GM18858 (cell line): Measurements from ENCODE around the gene KCNQ1OT1.

Experiments used
- ATAC-seq: cut with Tn5 transposase; IDR thresholded peaks from one replicate; pipeline ENCODE4 v1.9.1; 2021; ENCODE audit not compliant: unreplicated experiment

The KCNQ1OT1 gene

DNA sequence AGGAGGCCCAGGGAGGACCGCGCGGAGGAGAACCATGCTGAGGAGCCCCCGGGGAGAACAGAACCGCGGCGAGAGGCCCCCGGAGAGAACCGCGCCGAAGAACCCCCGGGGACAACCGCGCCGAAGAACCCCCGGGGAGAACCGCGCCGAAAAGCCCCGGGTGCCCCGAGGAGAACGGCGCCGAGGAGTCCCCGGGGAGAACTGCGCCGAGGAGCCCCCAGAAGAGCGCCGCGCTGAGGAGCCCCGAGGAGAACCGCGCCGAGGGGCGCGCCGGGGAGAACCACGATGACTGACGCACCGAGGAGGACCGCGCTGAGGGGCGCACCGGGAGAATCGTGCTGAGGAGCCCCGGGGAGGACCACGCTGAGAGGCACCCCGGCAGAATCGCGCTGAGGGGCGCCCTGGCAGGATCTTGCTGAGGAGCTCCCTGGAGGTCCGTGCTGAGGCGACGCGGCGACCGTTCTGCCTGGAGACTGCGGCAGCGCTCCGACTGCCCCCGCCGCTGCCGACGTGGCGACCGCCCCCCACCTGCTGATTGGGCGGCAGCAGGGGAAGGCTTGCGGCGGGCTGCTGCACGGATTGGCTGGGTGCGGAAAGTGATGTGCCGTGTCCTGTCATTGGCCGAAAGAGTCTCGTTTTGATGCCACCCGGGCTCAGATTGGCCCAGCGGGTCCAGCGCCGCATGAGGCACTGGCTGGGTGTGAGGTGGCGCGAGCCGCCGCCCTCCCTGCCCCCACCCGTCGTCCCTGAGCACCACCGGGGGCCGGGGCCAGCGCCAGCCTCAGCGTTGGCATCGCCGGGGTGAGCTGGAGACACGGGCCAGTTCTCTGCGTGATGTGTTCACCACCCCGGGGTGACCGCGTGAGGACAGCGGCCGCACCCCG, at the start of gene KCNQ1OT1:
KCNQ1OT1 (minus strand) TSS at position 464 of the 884 bp plus-strand sequence.
- ATAC-seq = peak; percentile 68

DNA sequence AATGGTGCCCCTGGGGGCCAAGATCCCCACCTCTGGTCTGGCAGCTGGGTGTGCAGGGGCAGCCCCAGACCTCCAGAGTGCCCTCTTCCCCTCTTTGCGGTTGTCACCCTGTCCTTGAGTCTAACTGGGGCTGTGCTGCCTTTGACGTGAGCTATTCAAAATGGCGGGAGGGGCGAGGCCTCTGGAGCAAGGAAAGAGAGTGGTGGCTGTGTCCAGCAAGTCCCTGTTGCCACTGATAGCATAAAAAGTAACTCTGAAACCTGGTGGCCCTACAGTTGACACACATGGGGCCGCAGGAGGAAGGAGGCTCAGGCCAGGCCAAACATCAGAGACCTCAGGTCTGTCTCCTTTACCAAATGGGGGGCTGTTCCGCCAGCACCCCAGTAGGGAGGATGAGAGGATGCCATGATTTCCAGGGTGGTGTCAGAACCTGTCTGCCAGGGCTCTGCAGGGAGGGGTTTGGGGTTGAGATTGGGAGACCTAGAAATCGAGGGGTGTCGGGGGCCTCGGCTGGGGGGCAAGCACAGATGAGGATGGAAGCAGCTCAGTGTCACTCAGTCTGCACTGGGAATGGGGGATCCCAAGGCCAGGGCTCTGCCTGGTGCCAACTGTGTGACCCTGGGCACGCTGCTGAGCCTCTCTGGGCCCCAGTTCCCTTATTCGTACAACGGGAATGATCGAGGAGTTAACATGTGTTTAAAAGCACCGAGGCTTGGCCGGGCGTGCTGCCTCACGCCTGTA, 49.2 kb upstream of the KCNQ1OT1 start:
- no peak for ATAC-seq

GRCh38 chr11:2748061-2748813, 48.4 kb upstream of the KCNQ1OT1 start:
- no peak for ATAC-seq

DNA sequence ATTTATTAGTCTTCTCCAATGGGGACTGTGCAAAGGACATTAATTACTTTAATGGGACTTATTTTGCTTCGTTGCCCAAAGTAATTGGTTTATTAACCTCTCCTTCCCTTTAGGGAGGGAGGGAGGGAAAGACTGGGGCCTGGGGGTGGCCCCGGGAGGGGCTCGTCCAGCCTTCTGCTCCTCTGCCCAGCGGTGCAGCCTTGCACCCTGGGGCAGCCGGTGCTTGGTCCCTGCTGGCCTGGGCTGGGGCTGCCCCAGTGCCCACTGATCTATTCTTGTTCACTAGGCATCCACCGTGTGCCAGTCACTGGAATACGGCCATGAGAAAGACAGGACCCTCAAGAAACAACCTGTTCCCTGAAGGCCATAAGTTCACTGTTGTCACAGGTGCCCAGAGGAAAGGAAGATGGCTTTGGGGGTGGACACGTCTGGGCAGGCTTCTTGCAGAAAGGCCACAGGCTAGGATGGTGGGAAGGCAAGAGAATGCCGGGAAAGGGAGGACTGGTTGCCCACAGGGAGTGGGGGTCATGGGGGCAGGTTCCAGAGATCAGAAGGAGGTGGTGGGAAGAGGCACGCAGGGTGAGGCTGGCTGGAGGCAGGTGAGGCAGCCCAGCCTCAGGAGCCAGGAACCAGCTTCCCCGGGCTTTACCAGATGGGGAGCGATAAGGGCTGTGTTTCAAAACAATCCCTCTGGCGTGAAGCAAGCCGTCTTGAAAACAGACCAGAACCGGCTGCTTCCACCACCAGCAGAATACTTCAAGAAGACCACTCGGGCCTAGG, 47.6 kb upstream of the KCNQ1OT1 start:
- ATAC-seq = no peak

DNA sequence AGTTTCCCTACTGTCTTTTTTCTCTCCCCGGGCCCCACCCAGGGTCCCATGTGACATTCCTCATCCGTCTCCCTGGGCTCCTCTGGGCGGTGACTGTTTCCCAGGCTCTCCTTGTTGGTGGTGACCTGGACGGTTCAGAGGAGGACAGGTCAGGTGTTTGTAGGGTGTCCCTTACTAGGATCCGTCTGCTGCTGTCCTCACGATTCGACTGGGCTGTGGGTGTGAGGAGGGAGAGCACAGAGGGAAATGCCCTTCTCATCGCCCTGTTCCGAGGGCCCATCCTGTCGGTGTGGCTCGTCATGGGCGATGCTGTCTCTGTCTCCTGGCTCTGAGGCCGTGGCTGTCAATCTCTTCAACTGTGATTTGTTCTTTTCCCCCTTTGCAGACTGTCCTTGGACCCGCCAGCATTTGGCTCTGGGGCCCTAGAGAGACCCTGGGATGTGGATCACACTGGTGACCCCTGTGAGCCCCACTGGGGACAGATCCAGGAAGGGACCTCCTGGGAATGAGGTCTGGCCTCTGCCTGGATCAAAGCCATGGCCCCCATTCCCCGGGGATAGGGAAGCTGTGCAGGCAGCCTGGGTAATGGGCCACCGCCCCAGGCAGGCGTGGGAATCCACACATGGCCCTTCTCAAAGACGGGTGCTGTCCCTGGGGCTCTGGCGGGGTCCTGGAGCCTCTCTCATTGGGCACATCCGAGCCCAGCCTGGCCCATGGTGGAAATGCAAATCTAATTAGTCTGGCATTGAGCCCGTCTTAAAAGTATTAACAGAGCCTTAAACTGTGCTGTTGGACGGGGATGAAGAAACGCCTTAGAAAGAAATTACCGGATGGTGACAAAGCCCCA, 46.8 kb upstream of the KCNQ1OT1 start:
- no peak for ATAC-seq

- ATAC-seq = no peak
Observed at GRCh38 chr11:2745511-2745910, 45.7 kb upstream of the KCNQ1OT1 start.

GRCh38 chr11:2744166-2744565, 44.4 kb upstream of the KCNQ1OT1 start:
- ATAC-seq = no peak

GRCh38 chr11:2743427-2744110, 43.8 kb upstream of the KCNQ1OT1 start:
- ATAC-seq = no peak

- no peak for ATAC-seq
Observed at GRCh38 chr11:2742611-2743426, 43.0 kb upstream of the KCNQ1OT1 start.

DNA sequence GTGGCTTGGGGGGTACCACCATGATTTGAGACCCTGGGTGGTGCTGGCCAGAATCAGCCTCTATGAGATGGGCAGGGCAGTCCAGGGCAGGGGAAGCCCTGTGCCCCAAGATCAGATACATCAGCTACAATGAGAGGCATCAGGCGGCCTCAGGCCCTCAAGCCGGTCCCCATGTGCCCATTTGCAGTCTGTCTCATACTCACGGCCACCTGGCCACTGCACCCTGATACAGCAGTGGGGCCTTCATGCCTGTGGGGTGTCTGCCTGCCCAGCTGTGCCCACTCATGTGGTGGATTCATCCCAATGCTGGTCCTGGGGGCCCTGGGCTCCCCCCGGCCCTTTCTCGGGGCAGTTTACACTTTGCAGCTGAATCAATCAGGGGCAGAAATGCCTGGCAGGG, 42.4 kb upstream of the KCNQ1OT1 start:
- no peak for ATAC-seq

GRCh38 chr11:2741377-2742131, 41.8 kb upstream of the KCNQ1OT1 start:
- no peak for ATAC-seq

DNA sequence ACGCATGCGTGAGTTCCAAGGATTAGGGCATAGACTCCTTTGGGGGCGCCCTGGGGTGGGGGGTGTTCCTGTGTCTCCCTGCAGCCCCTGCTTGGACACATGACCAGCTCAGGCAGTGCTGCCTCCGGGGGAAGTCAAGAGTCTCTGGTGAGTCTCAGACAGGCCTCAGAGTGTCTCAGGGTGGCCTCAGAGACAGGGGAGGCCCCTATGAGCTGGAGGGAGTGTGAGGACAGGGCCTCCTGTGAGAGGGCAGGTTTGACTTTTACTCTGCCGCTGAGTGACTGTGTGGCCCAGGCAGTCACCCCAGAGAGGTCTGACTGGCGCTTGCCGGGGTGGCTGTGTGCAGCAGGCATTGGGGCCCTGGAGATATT, 41.2 kb upstream of the KCNQ1OT1 start:
- no peak for ATAC-seq

GRCh38 chr11:2740275-2740940, 40.6 kb upstream of the KCNQ1OT1 start:
- ATAC-seq = no peak

DNA sequence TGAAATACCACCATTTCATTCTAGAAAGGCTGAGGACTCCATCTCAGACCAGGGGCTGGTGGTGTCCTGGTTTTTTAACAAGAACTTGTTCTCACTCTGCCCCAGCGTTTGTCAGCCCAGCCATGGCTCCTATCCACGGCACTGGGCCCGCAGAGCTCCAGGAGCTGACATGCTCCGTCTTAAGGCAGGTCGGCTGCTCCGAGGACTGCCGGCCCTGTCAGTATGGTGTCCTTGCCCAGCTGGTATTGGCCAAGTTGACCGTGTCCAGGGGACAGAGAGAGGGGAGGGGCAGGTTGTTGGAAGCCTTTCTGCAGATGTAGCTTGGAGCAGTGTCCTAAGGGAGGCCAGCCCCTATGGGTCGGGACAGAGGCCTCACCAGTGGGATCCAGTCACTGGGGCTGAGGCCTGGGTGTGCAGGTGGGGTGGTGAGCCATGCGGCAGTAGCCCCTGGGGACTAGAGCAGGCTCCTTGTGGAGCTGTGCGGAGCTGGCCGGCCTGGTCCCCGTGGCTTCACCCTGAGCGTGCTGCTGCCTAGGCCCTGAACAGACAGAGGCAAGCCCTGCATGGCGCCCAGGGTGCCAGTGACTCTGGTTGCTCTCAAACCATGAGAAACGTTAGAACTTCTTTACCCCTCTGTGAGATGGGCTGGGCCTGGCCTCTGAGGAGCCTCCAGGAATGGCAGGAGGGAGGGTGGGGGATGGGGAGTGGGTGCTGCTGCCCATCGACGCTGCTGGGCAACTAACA, 39.9 kb upstream of the KCNQ1OT1 start:
- ATAC-seq = no peak

- no peak for ATAC-seq
Observed at GRCh38 chr11:2738551-2739431, 39.0 kb upstream of the KCNQ1OT1 start.
